HUES6 (cell line): ENCODE measurements around the gene SLC3A2.

Experiments used
- H3K27ac ChIP-seq: 2 replicates; pipeline ENCODE4 v1.7.0; 2013; ENCODE audit warnings: low read depth, mild to moderate bottlenecking, low read length, inconsistent platforms
- H3K27me3 ChIP-seq: 2 replicates; pipeline ENCODE4 v1.6.1; 2013; ENCODE audit warnings: low read length; ENCODE audit not compliant: control insufficient read depth, insufficient read depth
- H3K36me3 ChIP-seq: 2 replicates; pipeline ENCODE4 v1.6.1; 2013; ENCODE audit warnings: low read length; ENCODE audit not compliant: control insufficient read depth, insufficient read depth
- H3K4me1 ChIP-seq: 2 replicates; pipeline ENCODE4 v1.6.1; 2013; ENCODE audit warnings: low read length; ENCODE audit not compliant: control insufficient read depth, insufficient read depth
- H3K4me3 ChIP-seq: 2 replicates; pipeline ENCODE4 v1.5.1; 2013; ENCODE audit warnings: low read depth, low read length
- H3K9ac ChIP-seq: one replicate; pipeline ENCODE4 v1.6.1; 2013; ENCODE audit warnings: mild to moderate bottlenecking, low read length
- H3K9me3 ChIP-seq: 2 replicates; pipeline ENCODE4 v1.6.1; 2013; ENCODE audit warnings: low read depth, low read length; ENCODE audit not compliant: control insufficient read depth, insufficient read depth

The SLC3A2 gene

GRCh38 chr11:62883673-62884072, 3.0 kb downstream of the SLC3A2 start:
- H3K4me3 ChIP-seq, result peak overlapping the region; percentile 93
- peak overlapping the region; percentile 98 for H3K9ac ChIP-seq
- no peaks in the 10 kb centered on the region for H3K9me3 ChIP-seq
- H3K36me3 ChIP-seq, result peaks cover 86% of the 10 kb centered on the region
- no peaks in the 10 kb centered on the region for H3K27me3 ChIP-seq
- H3K27ac ChIP-seq, result peak overlapping the region; percentile 98
- peaks cover 38% of the 10 kb centered on the region for H3K4me1 ChIP-seq

GRCh38 chr11:62885137-62885750, 4.5 kb downstream of the SLC3A2 start:
- Histone ChIP-seq H3K4me1 (peaks cover 31% of the 10 kb centered on the region), H3K4me3 (no peak overlapping the region), H3K27ac (no peak overlapping the region), H3K9ac (no peak overlapping the region), H3K9me3 (no peaks in the 10 kb centered on the region), H3K36me3 (peaks cover 85% of the 10 kb centered on the region), H3K27me3 (no peaks in the 10 kb centered on the region)

GRCh38 chr11:62888406-62888805, 7.7 kb downstream of the SLC3A2 start:
- H3K36me3 ChIP-seq, result peaks cover 62% of the 10 kb centered on the region
- H3K27me3 ChIP-seq, result no peaks in the 10 kb centered on the region
- H3K4me1 ChIP-seq, result peaks cover 16% of the 10 kb centered on the region
- no peak overlapping the region for H3K4me3 ChIP-seq
- no peaks in the 10 kb centered on the region for H3K9me3 ChIP-seq
- H3K9ac ChIP-seq, result no peak overlapping the region
- no peak overlapping the region for H3K27ac ChIP-seq

- H3K9me3 ChIP-seq, result no peaks in the 10 kb centered on the region
- no peak overlapping the region for H3K27ac ChIP-seq
- H3K4me3 ChIP-seq, result no peak overlapping the region
- H3K4me1 ChIP-seq, result peaks cover 9% of the 10 kb centered on the region; the same call in 1 of the 2 replicates
- H3K27me3 ChIP-seq, result no peaks in the 10 kb centered on the region
- no peak overlapping the region for H3K9ac ChIP-seq
- H3K36me3 ChIP-seq, result peaks cover 55% of the 10 kb centered on the region
Observed at GRCh38 chr11:62889126-62889483, 8.4 kb downstream of the SLC3A2 start.

- H3K27ac ChIP-seq, result no peak overlapping the region
- peaks cover 49% of the 10 kb centered on the region for H3K36me3 ChIP-seq
- H3K9ac ChIP-seq, result no peak overlapping the region
- H3K4me1 ChIP-seq, result peaks cover 8% of the 10 kb centered on the region; the same call in 1 of the 2 replicates
- H3K9me3 ChIP-seq, result no peaks in the 10 kb centered on the region
- H3K27me3 ChIP-seq, result no peaks in the 10 kb centered on the region
- H3K4me3 ChIP-seq, result no peak overlapping the region
Observed at GRCh38 chr11:62889484-62890437, 9.1 kb downstream of the SLC3A2 start.

GRCh38 chr11:62892077-62892922, 11.6 kb downstream of the SLC3A2 start:
- Histone ChIP-seq H3K36me3 (peaks cover 23% of the 10 kb centered on the region), H3K27ac (no peak overlapping the region), H3K9ac (no peak overlapping the region), H3K27me3 (no peaks in the 10 kb centered on the region), H3K4me3 (no peak overlapping the region), H3K4me1 (peaks cover 7% of the 10 kb centered on the region), H3K9me3 (no peaks in the 10 kb centered on the region)

- H3K27ac ChIP-seq, result no peak overlapping the region
- H3K9ac ChIP-seq, result no peak overlapping the region
- peaks cover 9% of the 10 kb centered on the region for H3K4me1 ChIP-seq
- no peaks in the 10 kb centered on the region for H3K27me3 ChIP-seq
- no peak overlapping the region for H3K4me3 ChIP-seq
- H3K9me3 ChIP-seq, result no peaks in the 10 kb centered on the region
- no peaks in the 10 kb centered on the region for H3K36me3 ChIP-seq
Observed at GRCh38 chr11:62895501-62895900, 14.8 kb downstream of the SLC3A2 start.

GRCh38 chr11:62896049-62896448, 15.4 kb downstream of the SLC3A2 start:
- Histone ChIP-seq H3K9me3 (no peaks in the 10 kb centered on the region), H3K36me3 (no peaks in the 10 kb centered on the region)

GRCh38 chr11:62897311-62897710, 16.6 kb downstream of the SLC3A2 start:
- Histone ChIP-seq H3K4me3 (no peak overlapping the region), H3K27ac (no peak overlapping the region), H3K36me3 (no peaks in the 10 kb centered on the region), H3K4me1 (peaks cover 9% of the 10 kb centered on the region), H3K27me3 (no peaks in the 10 kb centered on the region), H3K9ac (no peak overlapping the region), H3K9me3 (no peaks in the 10 kb centered on the region)

More at GRCh38 chr11:62896049-62896448, 15.4 kb downstream of the SLC3A2 start:
- H3K27me3 ChIP-seq, result no peaks in the 10 kb centered on the region
- no peak overlapping the region for H3K27ac ChIP-seq
- no peak overlapping the region for H3K9ac ChIP-seq
- no peak overlapping the region for H3K4me3 ChIP-seq
- peaks cover 9% of the 10 kb centered on the region for H3K4me1 ChIP-seq

- Histone ChIP-seq H3K4me1 (peaks cover 9% of the 10 kb centered on the region), H3K9ac (no peak overlapping the region), H3K9me3 (no peaks in the 10 kb centered on the region), H3K36me3 (no peaks in the 10 kb centered on the region), H3K4me3 (no peak overlapping the region), H3K27me3 (no peaks in the 10 kb centered on the region), H3K27ac (no peak overlapping the region)
Observed at GRCh38 chr11:62898027-62898426, 17.3 kb downstream of the SLC3A2 start.
